ENCODE results near the gene HEG1. TPM values are rescaled to one million over a fixed set of nuclear protein-coding genes. Genes with fewer than 3 reads are reported as not detected.

The HEG1 gene
- polyA plus RNA-seq, 1 experiment: 98.3 TPM

DNA sequence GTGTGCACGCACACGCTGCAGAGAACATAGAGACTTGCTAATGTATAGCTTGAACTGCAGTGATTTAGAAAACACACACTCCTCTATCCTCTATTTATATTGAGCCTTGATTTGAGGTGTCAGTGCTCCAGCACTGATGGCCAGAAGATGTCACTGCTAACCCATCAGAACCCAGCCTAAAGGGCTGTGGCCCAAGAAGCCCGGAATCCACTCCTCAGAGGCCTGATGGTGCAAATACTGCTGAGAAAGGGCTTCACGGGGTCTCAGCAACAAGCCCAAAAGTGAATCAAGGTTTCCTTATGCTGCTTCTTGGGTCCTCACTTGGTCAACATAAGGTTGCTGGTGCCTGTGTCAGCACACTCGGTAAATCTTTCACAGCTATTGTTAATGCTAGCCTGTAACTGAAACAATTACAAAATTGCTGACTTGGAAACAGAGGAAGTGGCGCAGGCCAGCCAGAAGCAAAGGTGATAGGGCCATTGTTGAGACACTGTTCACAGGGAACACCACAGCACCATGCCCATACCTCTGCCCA lies 60.3 kb downstream of the HEG1 start:
- Histone ChIP-seq H3K4me3 (ENCODE audit: low read depth, low read length) (no peak overlapping the region), H3K27ac (ENCODE audit: low read depth, low read length) (peak overlapping the region; percentile 21), H3K9me3 (ENCODE audit: control insufficient read depth, insufficient read depth, low read length) (no peaks in the 10 kb centered on the region), H3K27me3 (ENCODE audit: control insufficient read depth, insufficient read depth, low read length) (no peaks in the 10 kb centered on the region)
- ChIA-PET CTCF (interaction anchor here (1.1 to 1.5 kb wide), 2 partner anchors 32 to 590 kb away, joined by 3 to 12 read pairs; no protein-coding TSS in a partner anchor), POLR2A (no interaction called here)
- TF ChIP-seq, protein P1, sequence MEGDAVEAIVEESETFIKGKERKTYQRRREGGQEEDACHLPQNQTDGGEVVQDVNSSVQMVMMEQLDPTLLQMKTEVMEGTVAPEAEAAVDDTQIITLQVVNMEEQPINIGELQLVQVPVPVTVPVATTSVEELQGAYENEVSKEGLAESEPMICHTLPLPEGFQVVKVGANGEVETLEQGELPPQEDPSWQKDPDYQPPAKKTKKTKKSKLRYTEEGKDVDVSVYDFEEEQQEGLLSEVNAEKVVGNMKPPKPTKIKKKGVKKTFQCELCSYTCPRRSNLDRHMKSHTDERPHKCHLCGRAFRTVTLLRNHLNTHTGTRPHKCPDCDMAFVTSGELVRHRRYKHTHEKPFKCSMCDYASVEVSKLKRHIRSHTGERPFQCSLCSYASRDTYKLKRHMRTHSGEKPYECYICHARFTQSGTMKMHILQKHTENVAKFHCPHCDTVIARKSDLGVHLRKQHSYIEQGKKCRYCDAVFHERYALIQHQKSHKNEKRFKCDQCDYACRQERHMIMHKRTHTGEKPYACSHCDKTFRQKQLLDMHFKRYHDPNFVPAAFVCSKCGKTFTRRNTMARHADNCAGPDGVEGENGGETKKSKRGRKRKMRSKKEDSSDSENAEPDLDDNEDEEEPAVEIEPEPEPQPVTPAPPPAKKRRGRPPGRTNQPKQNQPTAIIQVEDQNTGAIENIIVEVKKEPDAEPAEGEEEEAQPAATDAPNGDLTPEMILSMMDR (IDR thresholded peaks at IDR 0.05; ENCODE audit: low read depth, low read length): peak; percentile 54
- no peak for DNase-seq (ENCODE audit: low read depth, low spot score)

DNA sequence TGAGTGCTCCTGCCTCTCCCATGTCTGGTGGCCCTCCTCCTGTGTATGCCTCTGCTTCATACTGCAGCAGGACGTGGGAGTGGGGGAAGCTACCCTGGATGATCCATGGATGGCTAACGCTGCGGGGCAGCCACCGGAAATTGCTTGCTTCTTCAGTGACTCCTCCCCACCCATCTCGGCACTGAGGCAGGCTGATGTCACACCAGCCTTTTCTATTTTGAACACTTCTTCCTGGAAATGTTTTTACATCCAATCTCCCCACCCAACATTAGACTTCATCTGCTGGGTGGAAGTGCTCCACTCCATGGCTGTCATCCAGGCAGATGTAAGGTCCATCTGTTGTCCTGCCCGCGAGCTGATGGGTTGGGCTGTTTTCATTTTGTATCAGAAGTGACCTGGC lies 62.3 kb downstream of the HEG1 start:
- no peak for DNase-seq (ENCODE audit: low read depth, low spot score)
- ChIA-PET POLR2A (no interaction called here), CTCF (interaction anchor here (0.6 kb wide), 1 partner anchor 92 kb away, joined by 3 read pairs; no protein-coding TSS in a partner anchor)
- Histone ChIP-seq H3K4me3 (ENCODE audit: low read depth, low read length) (no peak overlapping the region), H3K27ac (ENCODE audit: low read depth, low read length) (peak overlapping the region; percentile 21), H3K27me3 (ENCODE audit: control insufficient read depth, insufficient read depth, low read length) (no peaks in the 10 kb centered on the region), H3K9me3 (ENCODE audit: control insufficient read depth, insufficient read depth, low read length) (no peaks in the 10 kb centered on the region)
- TF ChIP-seq, protein P1 (IDR thresholded peaks at IDR 0.05; ENCODE audit: low read depth, low read length): no peak

DNA sequence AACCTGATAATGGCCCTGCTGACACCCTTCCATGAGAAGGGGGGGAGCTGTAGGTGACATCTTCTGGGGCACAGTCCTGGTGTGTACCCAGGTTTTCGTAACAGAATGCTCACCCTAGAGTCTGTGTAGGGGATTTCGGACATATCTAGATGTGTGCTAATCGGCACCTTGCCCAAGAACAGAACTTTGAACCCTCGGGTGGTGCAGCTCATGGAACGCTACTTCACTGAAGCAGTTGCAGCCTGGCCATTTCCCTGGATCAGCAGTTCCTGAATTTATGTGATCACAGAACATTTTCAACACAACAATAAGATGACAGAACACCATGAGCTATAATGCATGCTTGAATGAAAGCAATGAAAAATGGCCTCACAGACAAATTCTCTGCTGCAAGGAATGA lies 63.8 kb downstream of the HEG1 start:
- no peak for DNase-seq (ENCODE audit: low read depth, low spot score)
- Histone ChIP-seq H3K9me3 (ENCODE audit: control insufficient read depth, insufficient read depth, low read length) (no peaks in the 10 kb centered on the region), H3K27me3 (ENCODE audit: control insufficient read depth, insufficient read depth, low read length) (no peaks in the 10 kb centered on the region), H3K4me3 (ENCODE audit: low read depth, low read length) (no peak overlapping the region), H3K27ac (ENCODE audit: low read depth, low read length) (no peak overlapping the region)
- TF ChIP-seq, protein P1 (IDR thresholded peaks at IDR 0.05; ENCODE audit: low read depth, low read length): no peak
- ChIA-PET POLR2A (no interaction called here), CTCF (interaction anchor here (1.1 kb wide), 1 partner anchor 90 kb away, joined by 3 read pairs; no protein-coding TSS in a partner anchor)

DNA sequence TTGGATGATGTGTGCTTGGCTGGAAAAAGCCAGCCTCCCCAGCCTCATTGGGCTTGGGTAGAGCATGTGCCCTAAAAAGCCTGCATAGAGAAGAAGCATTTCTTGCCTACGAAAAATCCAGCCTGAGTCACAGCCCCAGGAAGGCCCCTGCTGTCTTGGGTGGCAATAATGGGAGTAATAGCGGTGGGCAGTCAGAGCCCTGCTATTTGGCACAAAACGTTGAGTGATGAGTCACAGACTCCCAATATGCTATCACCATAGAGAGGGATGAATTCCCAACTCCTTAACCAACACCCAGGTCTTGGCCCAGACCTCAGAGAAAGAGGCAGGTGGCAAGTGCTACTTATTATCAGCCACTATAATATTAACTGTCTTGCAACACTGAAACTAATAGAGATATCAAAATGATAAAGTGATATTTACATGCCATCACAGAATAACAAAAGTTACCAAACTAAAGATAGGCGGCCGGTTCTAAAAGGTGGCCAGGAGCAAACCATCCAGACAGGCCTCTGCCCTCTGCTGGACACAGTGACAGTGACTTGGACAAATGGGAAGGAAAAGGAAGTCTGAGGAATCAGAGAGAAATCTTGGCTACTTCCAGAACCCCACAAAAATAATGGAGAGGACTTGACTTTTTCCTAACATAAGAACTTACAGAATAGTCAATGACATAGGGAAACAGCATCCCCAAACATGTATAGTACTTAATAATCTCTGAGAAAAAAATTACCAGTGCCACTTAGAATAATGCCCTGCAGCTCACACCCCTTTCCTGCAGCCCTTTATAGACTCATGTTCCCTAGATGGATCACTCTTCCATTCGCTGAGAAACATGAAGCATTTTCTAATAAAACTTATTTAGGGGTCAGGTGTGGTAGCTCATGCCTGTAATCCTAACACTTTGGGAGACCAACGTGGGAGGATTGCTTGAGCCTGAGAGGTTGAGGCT lies 69.3 kb downstream of the HEG1 start:
- TF ChIP-seq, protein P1 (IDR thresholded peaks at IDR 0.05; ENCODE audit: low read depth, low read length): peak; percentile 52
- ChIA-PET CTCF (interaction anchor here (0.6 kb wide), 1 partner anchor 468 kb away, joined by 5 read pairs; no protein-coding TSS in a partner anchor), POLR2A (no interaction called here)
- Histone ChIP-seq H3K4me3 (ENCODE audit: low read depth, low read length) (no peak overlapping the region), H3K27ac (ENCODE audit: low read depth, low read length) (peak overlapping the region; percentile 91), H3K27me3 (ENCODE audit: control insufficient read depth, insufficient read depth, low read length) (no peaks in the 10 kb centered on the region), H3K9me3 (ENCODE audit: control insufficient read depth, insufficient read depth, low read length) (no peaks in the 10 kb centered on the region)
- peak; percentile 69 for DNase-seq (ENCODE audit: low read depth, low spot score)

DNA sequence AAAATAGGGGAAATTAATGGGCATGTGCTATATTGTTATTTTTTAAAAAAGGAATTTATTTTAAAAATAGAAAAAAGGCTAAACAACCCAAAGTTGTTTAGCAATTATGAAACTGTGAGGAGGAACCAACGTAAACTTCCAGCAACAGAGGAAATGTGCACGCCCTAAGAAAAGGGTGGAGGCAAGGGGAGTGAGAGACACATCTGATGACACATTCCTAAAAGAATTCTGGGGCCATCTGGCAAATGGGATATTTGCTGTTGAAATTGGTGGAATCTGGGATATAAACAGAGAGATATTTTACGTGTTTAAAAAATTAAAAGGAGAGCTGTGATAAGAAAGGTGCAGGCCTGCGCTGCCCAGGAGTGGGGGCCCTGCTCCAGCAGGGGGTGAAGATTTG lies 70.4 kb downstream of the HEG1 start:
- H3K27ac ChIP-seq (ENCODE audit: low read depth, low read length): peak overlapping the region; percentile 91
- ChIA-PET CTCF (no interaction called here), POLR2A (no interaction called here)
- TF ChIP-seq, protein P1 (IDR thresholded peaks at IDR 0.05; ENCODE audit: low read depth, low read length): no peak
- no peaks in the 10 kb centered on the region for H3K9me3 ChIP-seq (ENCODE audit: control insufficient read depth, insufficient read depth, low read length)
- H3K27me3 ChIP-seq (ENCODE audit: control insufficient read depth, insufficient read depth, low read length): no peaks in the 10 kb centered on the region
- DNase-seq (ENCODE audit: low read depth, low spot score): peak; percentile 42
- H3K4me3 ChIP-seq (ENCODE audit: low read depth, low read length): no peak overlapping the region
